HAP-1 (cell line): ENCODE data around the gene SYCN.
"Not testable (repeated sequence)": the region's sequence is repeated elsewhere in the genome, so short reads cannot be mapped to it uniquely, and the experiment has no call there.

Experiments
- DNase-seq, 2 experiments: peaks; one replicate each; pipeline ENCODE4 v3.0.0-alpha.2; 2016 to 2020; ENCODE audit warnings: low spot score in 2 of 2
- H3K27me3 ChIP-seq: fragments of 250-450 bp; sonication (Bioruptor Pico); 2 replicates; pipeline ENCODE4 v1.5.1; 2020; ENCODE audit warnings: low read depth, mild to moderate bottlenecking, moderate library complexity
- H3K36me3 ChIP-seq: fragments of 250-450 bp; sonication (Bioruptor Pico); replicated peaks from 2 replicates; pipeline ENCODE4 v1.5.1; 2020; ENCODE audit warnings: mild to moderate bottlenecking
- H3K4me1 ChIP-seq: fragments of 250-450 bp; sonication (Bioruptor Pico); 2 replicates; pipeline ENCODE4 v1.5.1; 2020; ENCODE audit warnings: mild to moderate bottlenecking
- H3K4me3 ChIP-seq: fragments of 250-450 bp; sonication (Bioruptor Pico); 2 replicates; pipeline ENCODE4 v1.5.1; 2020; ENCODE audit warnings: mild to moderate bottlenecking, moderate library complexity
- H3K9me3 ChIP-seq: fragments of 250-450 bp; sonication (Bioruptor Pico); 2 replicates; pipeline ENCODE4 v1.5.1; 2020; ENCODE audit warnings: mild to moderate bottlenecking, moderate library complexity
- in situ Hi-C: fragments of 300-500 bp; cut with MboI; formaldehyde crosslinking; loops from 3 replicates; pipeline ENCODE4 v1.14.3; 2020; ENCODE audit warnings: low sequenced_read_pairs, inconsistent platforms, mixed read lengths

The SYCN gene, protein sequence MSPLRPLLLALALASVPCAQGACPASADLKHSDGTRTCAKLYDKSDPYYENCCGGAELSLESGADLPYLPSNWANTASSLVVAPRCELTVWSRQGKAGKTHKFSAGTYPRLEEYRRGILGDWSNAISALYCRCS

GRCh38 chr19:39203372-39204341 is at the start of gene SYCN:
TSS of gene SYCN (minus strand) at chr19:39204263. CDS start at chr19:39204254, 9 bp downstream.
- Histone ChIP-seq H3K27me3 (peaks cover 6% of the 10 kb centered on the region), H3K4me1 (no peaks in the 10 kb centered on the region), H3K36me3 (no peaks in the 10 kb centered on the region), H3K4me3 (no peak within 1 kb of the TSS), H3K9me3 (no peaks in the 10 kb centered on the region)
- in situ Hi-C loops = no loop called here
- DNase-seq = no peak

GRCh38 chr19:39253374-39254149 is 49.5 kb upstream of the SYCN start:
- in situ Hi-C loops = no loop called here
- H3K4me1 ChIP-seq = no peaks in the 10 kb centered on the region

GRCh38 chr19:39252458-39252857 is 48.4 kb upstream of the SYCN start:
- H3K9me3 ChIP-seq = no peaks in the 10 kb centered on the region
- H3K4me1 ChIP-seq = no peaks in the 10 kb centered on the region
- H3K4me3 ChIP-seq = no peak overlapping the region
- no peak for DNase-seq
- no peaks in the 10 kb centered on the region for H3K27me3 ChIP-seq
- H3K36me3 ChIP-seq = no peaks in the 10 kb centered on the region
- in situ Hi-C loops = no loop called here

More at GRCh38 chr19:39253374-39254149, 49.5 kb upstream of the SYCN start:
- H3K27me3 ChIP-seq = no peaks in the 10 kb centered on the region
- DNase-seq = no peak
- no peaks in the 10 kb centered on the region for H3K9me3 ChIP-seq
- H3K36me3 ChIP-seq = no peaks in the 10 kb centered on the region
- H3K4me3 ChIP-seq = no peak overlapping the region

DNA sequence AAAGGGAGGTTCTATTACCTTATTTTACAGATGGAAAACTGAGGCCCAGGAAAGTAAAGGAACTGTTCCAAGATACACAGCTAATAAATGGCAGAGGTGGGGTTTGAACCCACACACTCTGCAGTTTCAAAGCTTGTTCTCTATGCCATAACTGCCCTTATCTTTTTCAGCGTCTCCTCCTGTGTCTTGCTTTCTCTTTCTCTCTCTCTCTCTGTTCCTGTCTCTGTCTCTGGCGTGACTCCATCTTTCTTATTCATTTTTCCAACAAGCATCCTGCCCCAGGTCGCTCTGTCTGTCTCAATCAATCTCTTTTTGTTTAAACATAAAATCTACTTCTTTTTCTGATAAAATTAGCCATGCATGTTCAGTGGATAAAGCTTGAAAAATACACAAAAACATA is 47.8 kb upstream of the SYCN start:
- Histone ChIP-seq H3K9me3 (no peaks in the 10 kb centered on the region), H3K4me3 (no peak overlapping the region), H3K4me1 (no peaks in the 10 kb centered on the region), H3K27me3 (no peaks in the 10 kb centered on the region), H3K36me3 (no peaks in the 10 kb centered on the region)
- in situ Hi-C loops = no loop called here
- no peak for DNase-seq

DNA sequence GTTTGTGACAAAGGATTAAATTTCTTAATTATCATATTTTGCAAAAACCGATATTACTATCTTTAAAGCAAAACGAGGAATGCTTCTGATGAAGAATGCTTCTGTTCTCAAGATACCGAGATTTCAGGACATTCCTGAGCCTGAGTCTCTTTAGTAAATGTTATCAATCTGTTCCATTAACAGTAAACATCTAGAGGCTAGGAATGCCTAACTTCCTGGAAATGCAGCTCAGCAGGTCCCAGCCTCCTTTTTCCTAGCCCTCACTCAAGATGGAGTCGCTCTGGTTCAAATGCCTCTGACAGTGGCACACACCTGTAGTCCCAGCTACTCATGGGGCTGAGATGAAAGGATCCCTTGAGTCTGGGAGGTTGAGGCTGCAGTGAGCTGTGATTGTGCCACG is 47.0 kb upstream of the SYCN start:
- Histone ChIP-seq H3K36me3 (no peaks in the 10 kb centered on the region), H3K9me3 (no peaks in the 10 kb centered on the region), H3K4me1 (no peaks in the 10 kb centered on the region), H3K4me3 (no peak overlapping the region), H3K27me3 (no peaks in the 10 kb centered on the region)
- in situ Hi-C loops = no loop called here
- DNase-seq = no peak

DNA sequence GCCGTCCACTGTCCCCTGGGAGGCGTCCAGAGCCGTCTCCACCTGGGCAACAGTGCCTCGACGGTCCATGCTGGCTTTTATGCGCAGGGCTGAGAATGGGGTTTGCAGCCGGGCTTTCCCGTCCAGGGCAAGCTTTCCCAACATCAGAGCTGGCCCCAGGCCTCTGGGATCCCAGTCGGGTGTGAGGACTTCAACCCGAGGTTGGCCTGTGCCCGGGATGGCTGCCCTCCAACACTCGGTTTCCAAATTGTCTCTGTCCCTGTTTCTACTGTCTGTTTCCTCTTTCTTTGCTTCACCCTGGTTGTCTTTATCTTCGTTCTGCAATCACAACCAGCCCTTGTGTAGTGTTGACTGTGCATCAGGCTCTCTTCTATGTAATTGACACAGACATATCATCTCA is 44.7 kb upstream of the SYCN start, which contains the start of gene IFNL4:
Gene IFNL4, minus strand, starts transcription at position 51 of the 400 bp plus-strand sequence.
- in situ Hi-C loops = no loop called here
- no peak for DNase-seq
- Histone ChIP-seq H3K27me3 (no peaks in the 10 kb centered on the region), H3K36me3 (no peaks in the 10 kb centered on the region), H3K4me1 (no peaks in the 10 kb centered on the region), H3K4me3 (no peak within 1 kb of the TSS), H3K9me3 (no peaks in the 10 kb centered on the region)

GRCh38 chr19:39247701-39248664 is 43.9 kb upstream of the SYCN start:
- no peaks in the 10 kb centered on the region for H3K36me3 ChIP-seq
- in situ Hi-C loops = no loop called here
- DNase-seq = no peak
- H3K4me1 ChIP-seq = no peaks in the 10 kb centered on the region
- H3K9me3 ChIP-seq = no peaks in the 10 kb centered on the region
- H3K4me3 ChIP-seq = no peak overlapping the region
- H3K27me3 ChIP-seq = no peaks in the 10 kb centered on the region

- Histone ChIP-seq H3K9me3 (no peaks in the 10 kb centered on the region), H3K4me3 (no peak overlapping the region), H3K27me3 (no peaks in the 10 kb centered on the region), H3K36me3 (no peaks in the 10 kb centered on the region), H3K4me1 (no peaks in the 10 kb centered on the region)
- in situ Hi-C loops = no loop called here
- peak in 1 of 2 experiments; percentile 42 for DNase-seq
Observed at GRCh38 chr19:39246951-39247669, 43.0 kb upstream of the SYCN start.

GRCh38 chr19:39245166-39245565 is 41.1 kb upstream of the SYCN start:
- DNase-seq, in situ Hi-C loops, H3K9me3 ChIP-seq, H3K36me3 ChIP-seq, H3K4me3 ChIP-seq, H3K4me1 ChIP-seq, H3K27me3 ChIP-seq: not testable (repeated sequence)

GRCh38 chr19:39244410-39245100 is 40.5 kb upstream of the SYCN start, which contains the start of gene IFNL3:
TSS of gene IFNL3 (minus strand) at chr19:39245006. CDS start at chr19:39244967, 39 bp downstream.
- H3K9me3 ChIP-seq, DNase-seq, H3K36me3 ChIP-seq, in situ Hi-C loops, H3K4me1 ChIP-seq, H3K27me3 ChIP-seq, H3K4me3 ChIP-seq: not testable (repeated sequence)

GRCh38 chr19:39243741-39244140 is 39.7 kb upstream of the SYCN start:
- H3K9me3 ChIP-seq, DNase-seq, H3K4me3 ChIP-seq, in situ Hi-C loops, H3K27me3 ChIP-seq, H3K4me1 ChIP-seq, H3K36me3 ChIP-seq: not testable (repeated sequence)

GRCh38 chr19:39240421-39240820 is 36.4 kb upstream of the SYCN start:
- no peaks in the 10 kb centered on the region for H3K27me3 ChIP-seq
- H3K36me3 ChIP-seq = no peaks in the 10 kb centered on the region
- no peaks in the 10 kb centered on the region for H3K4me1 ChIP-seq
- no peak overlapping the region for H3K4me3 ChIP-seq
- no peak for DNase-seq
- in situ Hi-C loops = no loop called here
- H3K9me3 ChIP-seq = no peaks in the 10 kb centered on the region
